Measurements from ENCODE around the gene KDM2B. TPM values are rescaled to one million over a fixed set of nuclear protein-coding genes. Genes with fewer than 3 reads are reported as not detected.
"Not testable (repeated sequence)": the region's sequence is repeated elsewhere in the genome, so short reads cannot be mapped to it uniquely, and the experiment has no call there.

KDM2B gene
- total and polyA plus RNA-seq, 2 experiments from 2014 or later, result 30.8 to 82.1 TPM

GRCh38 chr12:121495746-121496145 is 85.1 kb downstream of the KDM2B start:
- H3K9me3 ChIP-seq (ENCODE audit: low read depth), result no peaks in the 10 kb centered on the region
- peaks cover 7% of the 10 kb centered on the region for H3K4me1 ChIP-seq (ENCODE audit: low read depth)
- H3K36me3 ChIP-seq, result peaks cover 3% of the 10 kb centered on the region
- H3K27ac ChIP-seq, result no peak overlapping the region
- no peak for TF ChIP-seq CTCF (IDR thresholded peaks at IDR 0.05; ENCODE audit: low read depth, low read length)
- no peak overlapping the region for H3K4me3 ChIP-seq
- DNase-seq (ENCODE audit: low read depth in 1 of 2, low spot score in 1 of 2), result no peak
- H3K27me3 ChIP-seq, result no peaks in the 10 kb centered on the region

- no peaks in the 10 kb centered on the region for H3K27me3 ChIP-seq
- H3K4me3 ChIP-seq, result no peak overlapping the region
- no peaks in the 10 kb centered on the region for H3K4me1 ChIP-seq (ENCODE audit: low read depth)
- DNase-seq (ENCODE audit: low read depth in 1 of 2, low spot score in 1 of 2), result peak; percentile 50 to 57
- H3K36me3 ChIP-seq, result peaks cover 3% of the 10 kb centered on the region
- no peaks in the 10 kb centered on the region for H3K9me3 ChIP-seq (ENCODE audit: low read depth)
- no peak overlapping the region for H3K27ac ChIP-seq
- peak; percentile 96 for TF ChIP-seq CTCF (IDR thresholded peaks at IDR 0.05; ENCODE audit: low read depth, low read length)
These were observed 86.6 kb downstream of the KDM2B start for GRCh38 chr12:121494093-121494787.

- no peaks in the 10 kb centered on the region for H3K4me1 ChIP-seq (ENCODE audit: low read depth)
- peak overlapping the region; percentile 25 for H3K27ac ChIP-seq
- no peak overlapping the region for H3K4me3 ChIP-seq
- peaks cover under 1% of the 10 kb centered on the region for H3K36me3 ChIP-seq
- no peak for TF ChIP-seq CTCF (IDR thresholded peaks at IDR 0.05; ENCODE audit: low read depth, low read length)
- H3K9me3 ChIP-seq (ENCODE audit: low read depth), result no peaks in the 10 kb centered on the region
- H3K27me3 ChIP-seq, result no peaks in the 10 kb centered on the region
- no peak for DNase-seq (ENCODE audit: low read depth in 1 of 2, low spot score in 1 of 2)
These were observed 90.2 kb downstream of the KDM2B start for GRCh38 chr12:121490401-121491281.

GRCh38 chr12:121489874-121490273 is 90.9 kb downstream of the KDM2B start:
- Histone ChIP-seq H3K36me3 (no peaks in the 10 kb centered on the region), H3K4me3 (no peak overlapping the region), H3K27me3 (no peaks in the 10 kb centered on the region), H3K27ac (peak overlapping the region; percentile 25), H3K9me3 (ENCODE audit: low read depth) (no peaks in the 10 kb centered on the region), H3K4me1 (ENCODE audit: low read depth) (no peaks in the 10 kb centered on the region)
- TF ChIP-seq CTCF (IDR thresholded peaks at IDR 0.05; ENCODE audit: low read depth, low read length), result no peak
- no peak for DNase-seq (ENCODE audit: low read depth in 1 of 2, low spot score in 1 of 2)

GRCh38 chr12:121484967-121485366 is 95.9 kb downstream of the KDM2B start:
- no peaks in the 10 kb centered on the region for H3K9me3 ChIP-seq (ENCODE audit: low read depth)
- H3K36me3 ChIP-seq, result no peaks in the 10 kb centered on the region
- no peak for DNase-seq (ENCODE audit: low read depth in 1 of 2, low spot score in 1 of 2)
- H3K4me3 ChIP-seq, result no peak overlapping the region
- no peaks in the 10 kb centered on the region for H3K27me3 ChIP-seq
- no peak for TF ChIP-seq CTCF (IDR thresholded peaks at IDR 0.05; ENCODE audit: low read depth, low read length)
- no peaks in the 10 kb centered on the region for H3K4me1 ChIP-seq (ENCODE audit: low read depth)
- no peak overlapping the region for H3K27ac ChIP-seq

GRCh38 chr12:121484564-121484963 is 96.3 kb downstream of the KDM2B start:
- H3K27ac ChIP-seq, result not testable (repeated sequence)

More at GRCh38 chr12:121484564-121484963, 96.3 kb downstream of the KDM2B start:
- not testable (repeated sequence) for H3K27me3 ChIP-seq; H3K4me1 ChIP-seq (ENCODE audit: low read depth); H3K4me3 ChIP-seq; H3K36me3 ChIP-seq; H3K9me3 ChIP-seq (ENCODE audit: low read depth); DNase-seq (ENCODE audit: low read depth in 1 of 2, low spot score in 1 of 2)

Data from cardiac muscle cell (in vitro differentiated cells and primary cell).